Measurements from ENCODE around the gene CADPS2. TPM values are rescaled to one million over a fixed set of nuclear protein-coding genes. Genes with fewer than 3 reads are reported as not detected.

Gene CADPS2
- total RNA-seq, 4 donors from 2014 or later = 2.2 to 9.2 (median 5.7) TPM

DNA sequence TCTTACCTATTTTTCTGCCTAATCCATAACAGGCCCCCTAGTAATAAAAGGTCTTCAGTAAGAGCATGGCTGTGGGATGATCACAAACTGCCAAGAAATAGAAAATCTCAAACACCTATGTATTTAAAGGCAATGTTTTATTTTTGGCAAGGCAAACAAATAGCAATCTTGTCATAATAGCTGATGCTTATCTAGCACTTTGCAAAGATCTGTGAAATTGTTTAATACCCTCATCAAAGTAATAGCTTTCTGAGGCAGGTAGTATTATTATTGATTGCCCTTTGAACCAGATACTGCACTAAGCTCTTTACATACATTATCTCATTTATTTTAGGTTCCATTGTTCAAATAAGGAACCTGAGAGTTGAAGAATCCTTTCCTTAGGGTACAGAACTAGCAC, 1.6 kb upstream of the CADPS2 start:
- Histone ChIP-seq H3K9me3 (no peaks in the 10 kb centered on the region), H3K27ac (no peak overlapping the region), H3K36me3 (no peaks in the 10 kb centered on the region), H3K4me1 (peaks cover 0 to 41% (median 0%) of the 10 kb centered on the region in 3 donors), H3K4me3 (no peak overlapping the region), H3K27me3 (peaks cover 0 to 23% (median 0%) of the 10 kb centered on the region in 4 donors)
- TF ChIP-seq POLR2A (IDR thresholded peaks at IDR 0.05) = no peak
- TF ChIP-seq, protein P1, sequence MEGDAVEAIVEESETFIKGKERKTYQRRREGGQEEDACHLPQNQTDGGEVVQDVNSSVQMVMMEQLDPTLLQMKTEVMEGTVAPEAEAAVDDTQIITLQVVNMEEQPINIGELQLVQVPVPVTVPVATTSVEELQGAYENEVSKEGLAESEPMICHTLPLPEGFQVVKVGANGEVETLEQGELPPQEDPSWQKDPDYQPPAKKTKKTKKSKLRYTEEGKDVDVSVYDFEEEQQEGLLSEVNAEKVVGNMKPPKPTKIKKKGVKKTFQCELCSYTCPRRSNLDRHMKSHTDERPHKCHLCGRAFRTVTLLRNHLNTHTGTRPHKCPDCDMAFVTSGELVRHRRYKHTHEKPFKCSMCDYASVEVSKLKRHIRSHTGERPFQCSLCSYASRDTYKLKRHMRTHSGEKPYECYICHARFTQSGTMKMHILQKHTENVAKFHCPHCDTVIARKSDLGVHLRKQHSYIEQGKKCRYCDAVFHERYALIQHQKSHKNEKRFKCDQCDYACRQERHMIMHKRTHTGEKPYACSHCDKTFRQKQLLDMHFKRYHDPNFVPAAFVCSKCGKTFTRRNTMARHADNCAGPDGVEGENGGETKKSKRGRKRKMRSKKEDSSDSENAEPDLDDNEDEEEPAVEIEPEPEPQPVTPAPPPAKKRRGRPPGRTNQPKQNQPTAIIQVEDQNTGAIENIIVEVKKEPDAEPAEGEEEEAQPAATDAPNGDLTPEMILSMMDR (IDR thresholded peaks at IDR 0.05) = no peak
- DNase-seq = no peak
- intact Hi-C loops (cut with DNase I) = no loop called here

DNA sequence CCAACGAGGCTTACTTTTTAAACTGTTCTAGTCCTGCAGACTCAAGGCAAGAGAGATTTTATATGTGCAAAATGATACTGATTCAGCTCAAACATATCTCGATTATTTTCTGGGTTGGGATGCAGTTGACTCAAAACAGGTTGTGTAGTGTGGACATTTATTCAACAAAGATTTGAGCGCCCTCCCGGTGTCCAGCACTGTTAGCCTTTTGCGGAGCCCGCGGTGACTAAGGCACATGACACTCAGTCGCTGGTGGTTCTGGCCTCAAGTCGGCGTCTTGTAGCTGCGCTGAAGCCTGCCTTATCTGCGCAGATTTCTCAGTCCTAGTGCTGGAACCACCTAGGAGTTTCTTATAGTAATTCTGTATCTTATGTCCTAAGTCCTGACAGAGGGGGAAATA, 938 bp upstream of the CADPS2 start:
- WGBS, 2 donors = 2% methylated on average over 7 to 12 of the region's 12 CpGs
- peak overlapping the region; percentile 56 to 93 (median 70) for H3K4me3 ChIP-seq
- no peak for TF ChIP-seq POLR2A (IDR thresholded peaks at IDR 0.05)
- TF ChIP-seq, protein P1 (IDR thresholded peaks at IDR 0.05) = peak in 1 of 6 experiments; percentile 21
- H3K4me1 ChIP-seq = peaks cover 0 to 46% (median 0%) of the 10 kb centered on the region in 3 donors
- H3K9me3 ChIP-seq = no peaks in the 10 kb centered on the region
- DNase-seq = no peak
- intact Hi-C loops (cut with DNase I) = no loop called here
- peak overlapping the region; percentile 82 to 94 (median 87) for H3K27ac ChIP-seq
- H3K27me3 ChIP-seq = peaks cover 0 to 23% (median 0%) of the 10 kb centered on the region in 4 donors
- no peaks in the 10 kb centered on the region for H3K36me3 ChIP-seq

DNA sequence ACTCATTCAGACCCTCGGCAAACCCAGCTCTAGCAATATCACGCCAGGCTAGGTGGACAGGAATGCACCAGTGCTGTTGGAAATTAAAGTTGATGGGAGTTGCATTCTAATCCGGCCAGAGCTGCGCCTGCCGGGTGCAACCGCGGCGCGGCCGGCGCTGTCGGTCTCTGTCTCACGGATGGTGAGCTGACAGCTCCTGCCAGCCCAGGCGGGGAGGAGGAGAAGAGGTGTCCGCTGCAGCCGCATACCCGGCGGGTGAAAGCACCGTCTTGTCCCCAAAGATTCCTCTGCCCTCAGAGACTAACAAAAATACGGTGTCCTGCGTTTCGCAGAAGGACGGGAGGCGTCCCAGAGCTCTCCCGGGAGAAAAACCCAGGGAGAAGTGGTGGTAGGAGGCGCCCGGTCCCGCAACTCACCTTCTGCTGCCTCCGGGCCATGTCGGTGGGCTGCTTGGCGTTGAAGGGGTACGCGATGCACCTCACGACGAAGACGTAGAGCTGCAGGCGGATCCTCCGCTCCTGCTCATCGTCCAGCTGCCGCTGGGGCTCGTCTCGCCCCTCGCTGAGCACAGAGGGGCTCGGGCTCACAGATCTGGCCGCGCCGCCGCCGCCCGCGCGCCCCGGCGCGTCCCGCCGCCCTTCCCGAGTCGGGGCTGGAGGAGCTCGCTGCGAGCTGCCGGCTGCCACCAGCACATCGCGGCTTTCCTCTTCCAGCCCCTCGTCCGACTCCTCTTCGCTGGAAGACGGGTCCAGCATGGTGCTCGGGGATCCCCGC, 490 bp downstream of the CADPS2 start:
- Histone ChIP-seq H3K27ac (peak overlapping the region; percentile 82 to 94 (median 87)), H3K36me3 (no peaks in the 10 kb centered on the region), H3K9me3 (no peaks in the 10 kb centered on the region), H3K4me1 (peaks cover 0 to 56% (median 0%) of the 10 kb centered on the region in 3 donors), H3K27me3 (peaks cover 0 to 23% (median 0%) of the 10 kb centered on the region in 4 donors), H3K4me3 (peak overlapping the region; percentile 56 to 93 (median 70))
- WGBS, 2 donors = 0 to 2% methylated on average over 20 to 31 of the region's 70 CpGs
- TF ChIP-seq, protein P1 (IDR thresholded peaks at IDR 0.05) = peak in 2 of 6 experiments; percentile 25 to 26
- TF ChIP-seq POLR2A (IDR thresholded peaks at IDR 0.05) = no peak
- DNase-seq = no peak
- intact Hi-C loops (cut with DNase I) = no loop called here

DNA sequence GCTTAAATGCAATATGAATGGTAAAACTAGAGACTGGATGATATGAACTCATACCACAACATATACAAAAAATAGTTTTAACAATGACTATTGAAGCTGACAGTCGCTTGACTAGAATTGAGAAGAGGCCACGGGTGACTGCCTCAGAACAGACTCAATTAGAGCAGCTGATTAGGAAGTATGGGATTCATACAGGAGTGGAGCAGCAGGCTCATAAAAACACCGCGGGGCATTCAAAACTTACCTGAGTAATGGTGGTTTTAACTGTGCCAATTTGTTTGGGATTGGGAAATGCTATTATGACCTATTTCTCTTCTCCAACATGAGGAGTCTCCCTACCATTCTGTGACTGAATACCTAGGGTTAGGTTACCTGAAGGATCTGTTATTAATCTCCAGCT, 2.1 kb downstream of the CADPS2 start:
- peaks cover 0 to 20% (median 0%) of the 10 kb centered on the region in 4 donors for H3K27me3 ChIP-seq
- no peak overlapping the region for H3K27ac ChIP-seq
- no peaks in the 10 kb centered on the region for H3K36me3 ChIP-seq
- no peak for DNase-seq
- TF ChIP-seq POLR2A (IDR thresholded peaks at IDR 0.05) = no peak
- TF ChIP-seq, protein P1 (IDR thresholded peaks at IDR 0.05) = no peak
- H3K9me3 ChIP-seq = no peaks in the 10 kb centered on the region
- intact Hi-C loops (cut with DNase I) = no loop called here
- 29 to 65% methylated on average over 4 of the region's 4 CpGs for WGBS, 2 donors
- peaks cover 0 to 62% (median 0%) of the 10 kb centered on the region in 3 donors for H3K4me1 ChIP-seq
- peak overlapping the region in 1 of 4 donors; percentile 93 for H3K4me3 ChIP-seq

DNA sequence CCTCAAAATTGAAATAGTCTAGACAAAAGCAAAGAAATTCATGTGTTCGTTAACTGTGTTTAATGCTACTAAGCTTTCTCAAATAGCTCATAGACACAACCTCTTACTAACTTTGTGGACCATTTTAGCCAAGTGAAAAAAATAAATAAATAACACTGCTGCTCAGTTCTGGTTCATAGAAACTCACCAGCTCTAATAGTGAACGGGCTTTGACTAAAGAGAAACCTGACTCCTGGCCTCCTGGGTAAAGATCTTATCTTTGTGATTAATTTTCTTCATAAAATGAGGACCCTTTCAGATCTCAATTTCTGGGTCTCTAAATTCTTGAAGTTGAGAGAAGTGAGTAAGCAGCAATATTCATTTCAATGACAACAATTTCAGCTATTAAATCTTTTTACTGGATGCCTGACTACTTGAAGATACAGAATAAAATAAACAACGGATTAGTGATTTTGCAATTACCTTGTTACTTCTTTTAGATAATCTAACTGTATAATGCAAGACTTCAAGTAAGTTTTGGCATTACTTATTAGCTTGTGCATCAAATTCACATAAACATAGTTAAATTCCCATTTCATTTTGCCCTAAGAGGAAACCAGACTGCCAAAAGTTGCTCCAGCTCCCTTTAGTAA, 3.1 kb downstream of the CADPS2 start:
- peaks cover 0 to 14% (median 0%) of the 10 kb centered on the region in 4 donors for H3K27me3 ChIP-seq
- 76 to 79% methylated on average over 3 of the region's 3 CpGs for WGBS, 2 donors
- TF ChIP-seq, protein P1 (IDR thresholded peaks at IDR 0.05) = no peak
- no peak for TF ChIP-seq POLR2A (IDR thresholded peaks at IDR 0.05)
- H3K36me3 ChIP-seq = no peaks in the 10 kb centered on the region
- no peaks in the 10 kb centered on the region for H3K9me3 ChIP-seq
- H3K4me1 ChIP-seq = peaks cover 0 to 62% (median 0%) of the 10 kb centered on the region in 3 donors
- intact Hi-C loops (cut with DNase I) = no loop called here
- H3K4me3 ChIP-seq = no peak overlapping the region
- no peak overlapping the region for H3K27ac ChIP-seq
- no peak for DNase-seq
